Measurements from ENCODE around the gene SAMD4A.

SAMD4A gene

DNA sequence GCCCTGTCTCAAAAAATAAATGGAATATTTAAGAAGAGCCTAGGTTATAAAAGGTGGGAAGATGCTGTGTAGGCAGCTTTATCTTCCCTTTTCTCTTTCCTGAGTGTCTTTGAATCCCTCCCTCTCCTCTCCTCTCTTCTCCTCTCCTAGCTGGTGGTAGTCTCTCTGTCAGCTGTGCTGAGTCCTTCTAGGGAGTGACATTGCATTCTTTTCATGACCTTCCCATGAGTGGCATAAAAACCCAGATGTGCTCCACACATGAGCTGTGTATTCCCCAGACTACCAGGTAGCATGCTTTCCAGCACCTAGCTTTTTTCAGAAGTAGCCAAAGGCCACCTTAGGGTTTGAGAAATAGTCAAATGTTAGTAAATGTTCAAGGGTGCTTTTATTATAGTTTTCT is 23.6 kb downstream of the SAMD4A start:
- DNase-seq (ENCODE audit: low spot score), result no peak
- in situ Hi-C loops (cut with MboI; ENCODE audit: low pct_unique_long_range_greater_than_20kb, low sequenced_read_pairs, unreplicated experiment), result no loop called here
- TF ChIP-seq, protein P1, sequence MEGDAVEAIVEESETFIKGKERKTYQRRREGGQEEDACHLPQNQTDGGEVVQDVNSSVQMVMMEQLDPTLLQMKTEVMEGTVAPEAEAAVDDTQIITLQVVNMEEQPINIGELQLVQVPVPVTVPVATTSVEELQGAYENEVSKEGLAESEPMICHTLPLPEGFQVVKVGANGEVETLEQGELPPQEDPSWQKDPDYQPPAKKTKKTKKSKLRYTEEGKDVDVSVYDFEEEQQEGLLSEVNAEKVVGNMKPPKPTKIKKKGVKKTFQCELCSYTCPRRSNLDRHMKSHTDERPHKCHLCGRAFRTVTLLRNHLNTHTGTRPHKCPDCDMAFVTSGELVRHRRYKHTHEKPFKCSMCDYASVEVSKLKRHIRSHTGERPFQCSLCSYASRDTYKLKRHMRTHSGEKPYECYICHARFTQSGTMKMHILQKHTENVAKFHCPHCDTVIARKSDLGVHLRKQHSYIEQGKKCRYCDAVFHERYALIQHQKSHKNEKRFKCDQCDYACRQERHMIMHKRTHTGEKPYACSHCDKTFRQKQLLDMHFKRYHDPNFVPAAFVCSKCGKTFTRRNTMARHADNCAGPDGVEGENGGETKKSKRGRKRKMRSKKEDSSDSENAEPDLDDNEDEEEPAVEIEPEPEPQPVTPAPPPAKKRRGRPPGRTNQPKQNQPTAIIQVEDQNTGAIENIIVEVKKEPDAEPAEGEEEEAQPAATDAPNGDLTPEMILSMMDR (IDR thresholded peaks at IDR 0.05; ENCODE audit: extremely low read depth, insufficient read depth, missing control alignments), result no peak

DNA sequence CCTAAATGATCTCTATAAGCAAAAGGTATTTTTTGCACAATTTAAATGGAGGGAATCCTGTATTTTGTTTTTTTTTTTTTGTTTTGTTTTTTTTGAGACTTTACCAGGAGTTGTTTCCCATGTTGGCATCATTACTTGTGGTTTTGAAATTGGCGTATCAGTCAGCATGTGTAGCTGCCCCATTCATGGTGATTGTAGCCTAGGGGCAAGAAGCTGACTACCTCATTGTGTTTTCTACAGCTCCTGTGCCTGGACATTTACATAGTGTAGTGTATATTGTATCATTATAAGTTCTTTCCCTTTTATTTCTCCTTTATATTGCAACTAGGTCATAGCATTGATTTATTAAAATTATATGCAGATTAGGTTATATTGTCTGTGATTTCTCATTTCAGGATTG is 24.5 kb downstream of the SAMD4A start:
- DNase-seq (ENCODE audit: low spot score), result no peak
- TF ChIP-seq, protein P1 (IDR thresholded peaks at IDR 0.05; ENCODE audit: extremely low read depth, insufficient read depth, missing control alignments), result no peak
- in situ Hi-C loops (cut with MboI; ENCODE audit: low pct_unique_long_range_greater_than_20kb, low sequenced_read_pairs, unreplicated experiment), result no loop called here

DNA sequence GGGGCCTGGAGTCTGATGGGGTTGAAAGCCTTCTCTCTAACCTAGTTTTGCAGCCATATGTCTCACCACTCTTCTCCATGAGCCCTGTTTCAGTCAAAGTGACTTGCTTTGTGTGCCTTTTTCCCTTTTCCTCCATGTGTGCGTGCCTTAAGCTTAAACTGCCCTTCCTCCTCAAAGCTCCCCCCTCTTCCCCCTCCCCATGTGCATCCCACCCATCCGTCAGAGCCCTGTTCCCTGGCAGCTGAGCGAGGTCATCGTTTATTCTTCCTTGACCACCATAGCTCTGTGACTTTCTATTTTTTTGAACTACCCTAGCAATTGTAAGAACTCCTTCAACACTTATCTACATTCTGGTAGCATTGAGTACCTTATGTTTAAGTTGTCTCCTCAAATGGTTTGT is 24.9 kb downstream of the SAMD4A start:
- no peak for DNase-seq (ENCODE audit: low spot score)
- TF ChIP-seq, protein P1 (IDR thresholded peaks at IDR 0.05; ENCODE audit: extremely low read depth, insufficient read depth, missing control alignments), result no peak
- in situ Hi-C loops (cut with MboI; ENCODE audit: low pct_unique_long_range_greater_than_20kb, low sequenced_read_pairs, unreplicated experiment), result no loop called here

DNA sequence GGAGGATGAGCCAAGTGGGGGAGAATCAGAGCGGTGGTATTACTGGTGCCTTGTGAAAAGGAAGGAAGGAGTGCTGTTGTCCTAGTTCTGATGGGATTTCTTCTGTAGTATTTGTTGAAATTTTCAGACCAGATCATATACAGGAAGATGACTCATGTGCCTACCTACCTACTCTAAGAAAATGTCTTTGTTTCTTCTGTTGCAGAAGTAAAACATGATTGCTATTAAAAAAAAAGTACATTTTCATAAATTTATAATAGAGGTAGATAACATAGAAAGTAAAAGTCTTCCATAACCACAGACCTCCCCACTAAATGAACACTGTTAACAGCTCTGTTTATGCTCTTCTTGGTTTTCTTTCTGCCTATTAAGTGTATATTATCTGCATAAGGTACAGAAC is 26.9 kb downstream of the SAMD4A start:
- in situ Hi-C loops (cut with MboI; ENCODE audit: low pct_unique_long_range_greater_than_20kb, low sequenced_read_pairs, unreplicated experiment), result no loop called here
- no peak for DNase-seq (ENCODE audit: low spot score)
- TF ChIP-seq, protein P1 (IDR thresholded peaks at IDR 0.05; ENCODE audit: extremely low read depth, insufficient read depth, missing control alignments), result no peak

DNA sequence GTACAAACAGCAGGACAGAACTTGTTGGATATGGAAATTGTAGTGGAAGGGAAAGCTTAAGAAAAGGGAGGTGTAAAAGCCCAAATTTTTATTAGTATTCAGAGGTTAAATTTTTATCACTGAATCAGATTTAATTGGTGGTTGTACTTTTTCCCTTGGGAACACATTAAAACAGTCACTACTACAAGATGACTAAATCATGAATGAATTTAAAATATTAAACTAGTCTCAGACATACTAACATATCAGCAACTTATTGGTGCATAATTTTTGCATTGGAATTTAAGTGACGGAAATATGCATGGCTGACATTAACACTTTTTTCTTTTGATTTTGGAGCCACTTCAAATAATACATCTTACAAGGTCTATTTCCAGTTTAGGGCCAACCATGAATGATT is 27.6 kb downstream of the SAMD4A start:
- TF ChIP-seq, protein P1 (IDR thresholded peaks at IDR 0.05; ENCODE audit: extremely low read depth, insufficient read depth, missing control alignments), result no peak
- in situ Hi-C loops (cut with MboI; ENCODE audit: low pct_unique_long_range_greater_than_20kb, low sequenced_read_pairs, unreplicated experiment), result no loop called here
- DNase-seq (ENCODE audit: low spot score), result no peak

DNA sequence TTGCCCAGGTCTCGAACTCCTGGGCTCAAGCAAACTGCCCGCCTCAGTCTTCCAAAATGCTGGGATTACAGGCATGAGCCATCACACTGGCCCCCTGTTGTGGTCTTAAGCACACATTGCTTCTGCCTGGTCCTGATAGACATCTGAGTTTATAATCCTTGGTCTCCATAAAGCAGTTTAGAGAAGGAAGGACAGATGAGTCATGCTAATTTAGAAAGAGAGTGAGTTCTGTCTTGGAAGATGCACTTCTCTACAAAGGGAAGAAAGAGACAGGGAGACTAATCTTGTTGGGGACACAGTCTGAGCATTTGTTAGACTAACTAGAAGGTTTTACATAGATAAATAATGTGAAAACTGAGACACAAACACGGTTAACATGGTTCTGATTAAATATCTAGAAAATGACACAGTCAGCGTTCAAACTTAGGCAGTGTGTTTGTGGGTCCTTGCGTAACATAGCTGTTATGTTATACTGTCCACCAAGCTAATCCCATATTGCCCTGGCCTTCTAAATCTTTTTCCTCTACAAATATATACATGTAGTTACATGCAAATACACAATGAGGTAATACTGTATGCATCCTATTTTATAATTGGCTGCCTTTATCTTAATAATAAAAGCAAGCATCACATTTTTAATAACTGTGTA is 31.0 kb downstream of the SAMD4A start:
- no peak for DNase-seq (ENCODE audit: low spot score)
- in situ Hi-C loops (cut with MboI; ENCODE audit: low pct_unique_long_range_greater_than_20kb, low sequenced_read_pairs, unreplicated experiment), result no loop called here
- TF ChIP-seq, protein P1 (IDR thresholded peaks at IDR 0.05; ENCODE audit: extremely low read depth, insufficient read depth, missing control alignments), result no peak
